ENCODE measurements around the gene CNPY3. TPM values are rescaled to one million over a fixed set of nuclear protein-coding genes. Genes with fewer than 3 reads are reported as not detected.
"Not testable (repeated sequence)": the region's sequence is repeated elsewhere in the genome, so short reads cannot be mapped to it uniquely, and the experiment has no call there.

CNPY3 gene
- total and polyA plus RNA-seq, 2 donors (not counting 1 experiment from before 2014, with no cell fraction given) = 30.3 to 30.4 TPM

- peaks cover 6% of the 10 kb centered on the region for H3K36me3 ChIP-seq (ENCODE audit: control insufficient read depth, insufficient read depth, low read length)
- H4K20me1 ChIP-seq (ENCODE audit: control insufficient read depth, extremely low read depth, insufficient read depth, low read length) = no peaks in the 10 kb centered on the region
- H3K4me1 ChIP-seq (ENCODE audit: control insufficient read depth, extremely low read depth, insufficient read depth, low read length) = no peaks in the 10 kb centered on the region
- DNase-seq (ENCODE audit: low read depth in 2 of 2) = no peak
- no peak overlapping the region for H3K27ac ChIP-seq (ENCODE audit: insufficient read depth, low read length)
- no peak overlapping the region for H3K9ac ChIP-seq (ENCODE audit: insufficient read depth, low read length)
- no peak overlapping the region for H3K4me2 ChIP-seq (ENCODE audit: extremely low read depth, insufficient read depth, low read length)
- no peak overlapping the region for H2AFZ ChIP-seq (ENCODE audit: low read length)
- H3K79me2 ChIP-seq (ENCODE audit: control insufficient read depth, insufficient read depth, low read length) = no peaks in the 10 kb centered on the region
- H3K9me3 ChIP-seq (ENCODE audit: control insufficient read depth, insufficient read depth, low read depth, low read length) = no peaks in the 10 kb centered on the region
- H3K27me3 ChIP-seq (ENCODE audit: control insufficient read depth, insufficient read depth, low read length) = no peaks in the 10 kb centered on the region
- no peak overlapping the region for H3K4me3 ChIP-seq (replicated peaks in 1 of 4; ENCODE audit: control extremely low read depth in 1 of 4, insufficient read depth in 1 of 4, low read depth in 3 of 4, low read length in 4 of 4)
- no peak for TF ChIP-seq EZH2 (IDR thresholded peaks at IDR 0.05; ENCODE audit: low read length, missing control alignments)
Measured at GRCh38 chr6:42942444-42942843, 13.2 kb downstream of the CNPY3 start.

GRCh38 chr6:42947950-42948349, 18.7 kb downstream of the CNPY3 start:
- Histone ChIP-seq H3K27ac (ENCODE audit: insufficient read depth, low read length) (no peak overlapping the region), H2AFZ (ENCODE audit: low read length) (no peak overlapping the region)
- no peak for DNase-seq (ENCODE audit: low read depth in 2 of 2)

DNA sequence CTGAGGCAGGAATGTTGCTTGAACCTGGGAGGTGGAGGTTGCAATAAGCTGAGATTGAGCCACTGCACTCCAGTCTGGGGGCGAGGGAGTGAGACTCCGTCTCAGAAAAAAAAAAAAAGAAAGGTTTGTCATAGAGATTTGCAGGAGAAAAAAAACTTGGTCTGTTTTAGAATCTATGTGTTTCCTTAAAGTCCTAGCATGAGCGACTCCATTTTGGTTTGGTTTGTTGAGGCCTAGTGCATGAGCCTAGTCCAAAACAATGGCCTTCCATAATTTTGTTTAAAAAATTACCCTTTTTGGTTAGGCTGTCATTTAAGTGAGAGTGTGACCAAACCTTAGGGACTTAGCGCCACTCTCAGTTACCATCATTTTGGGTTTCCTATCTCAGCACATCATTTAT, 23.1 kb downstream of the CNPY3 start:
- no peak for DNase-seq (ENCODE audit: low read depth in 2 of 2)
- Histone ChIP-seq H3K9ac (ENCODE audit: insufficient read depth, low read length) (no peak overlapping the region), H2AFZ (ENCODE audit: low read length) (no peak overlapping the region), H3K4me3 (replicated peaks in 1 of 4; ENCODE audit: control extremely low read depth in 1 of 4, insufficient read depth in 1 of 4, low read depth in 3 of 4, low read length in 4 of 4) (no peak overlapping the region), H4K20me1 (ENCODE audit: control insufficient read depth, extremely low read depth, insufficient read depth, low read length) (no peaks in the 10 kb centered on the region), H3K4me2 (ENCODE audit: extremely low read depth, insufficient read depth, low read length) (no peak overlapping the region), H3K27ac (ENCODE audit: insufficient read depth, low read length) (no peak overlapping the region), H3K27me3 (ENCODE audit: control insufficient read depth, insufficient read depth, low read length) (no peaks in the 10 kb centered on the region), H3K36me3 (ENCODE audit: control insufficient read depth, insufficient read depth, low read length) (no peaks in the 10 kb centered on the region), H3K79me2 (ENCODE audit: control insufficient read depth, insufficient read depth, low read length) (no peaks in the 10 kb centered on the region), H3K4me1 (ENCODE audit: control insufficient read depth, extremely low read depth, insufficient read depth, low read length) (no peaks in the 10 kb centered on the region), H3K9me3 (ENCODE audit: control insufficient read depth, insufficient read depth, low read depth, low read length) (no peaks in the 10 kb centered on the region)
- TF ChIP-seq, protein P1, sequence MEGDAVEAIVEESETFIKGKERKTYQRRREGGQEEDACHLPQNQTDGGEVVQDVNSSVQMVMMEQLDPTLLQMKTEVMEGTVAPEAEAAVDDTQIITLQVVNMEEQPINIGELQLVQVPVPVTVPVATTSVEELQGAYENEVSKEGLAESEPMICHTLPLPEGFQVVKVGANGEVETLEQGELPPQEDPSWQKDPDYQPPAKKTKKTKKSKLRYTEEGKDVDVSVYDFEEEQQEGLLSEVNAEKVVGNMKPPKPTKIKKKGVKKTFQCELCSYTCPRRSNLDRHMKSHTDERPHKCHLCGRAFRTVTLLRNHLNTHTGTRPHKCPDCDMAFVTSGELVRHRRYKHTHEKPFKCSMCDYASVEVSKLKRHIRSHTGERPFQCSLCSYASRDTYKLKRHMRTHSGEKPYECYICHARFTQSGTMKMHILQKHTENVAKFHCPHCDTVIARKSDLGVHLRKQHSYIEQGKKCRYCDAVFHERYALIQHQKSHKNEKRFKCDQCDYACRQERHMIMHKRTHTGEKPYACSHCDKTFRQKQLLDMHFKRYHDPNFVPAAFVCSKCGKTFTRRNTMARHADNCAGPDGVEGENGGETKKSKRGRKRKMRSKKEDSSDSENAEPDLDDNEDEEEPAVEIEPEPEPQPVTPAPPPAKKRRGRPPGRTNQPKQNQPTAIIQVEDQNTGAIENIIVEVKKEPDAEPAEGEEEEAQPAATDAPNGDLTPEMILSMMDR (conservative IDR thresholded peaks at IDR 0.05 in 1 of 2, IDR thresholded peaks at IDR 0.05 in 1 of 2; ENCODE audit: low read depth in 1 of 2, low read length in 2 of 2) = no peak
- no peak for TF ChIP-seq EZH2 (IDR thresholded peaks at IDR 0.05; ENCODE audit: low read length, missing control alignments)

More at GRCh38 chr6:42947950-42948349, 18.7 kb downstream of the CNPY3 start:
- Histone ChIP-seq H3K9me3 (ENCODE audit: control insufficient read depth, insufficient read depth, low read depth, low read length) (no peaks in the 10 kb centered on the region), H3K79me2 (ENCODE audit: control insufficient read depth, insufficient read depth, low read length) (no peaks in the 10 kb centered on the region), H3K9ac (ENCODE audit: insufficient read depth, low read length) (no peak overlapping the region), H3K4me3 (replicated peaks in 1 of 4; ENCODE audit: control extremely low read depth in 1 of 4, insufficient read depth in 1 of 4, low read depth in 3 of 4, low read length in 4 of 4) (no peak overlapping the region), H3K4me1 (ENCODE audit: control insufficient read depth, extremely low read depth, insufficient read depth, low read length) (no peaks in the 10 kb centered on the region), H4K20me1 (ENCODE audit: control insufficient read depth, extremely low read depth, insufficient read depth, low read length) (no peaks in the 10 kb centered on the region), H3K36me3 (ENCODE audit: control insufficient read depth, insufficient read depth, low read length) (no peaks in the 10 kb centered on the region), H3K4me2 (ENCODE audit: extremely low read depth, insufficient read depth, low read length) (no peak overlapping the region), H3K27me3 (ENCODE audit: control insufficient read depth, insufficient read depth, low read length) (no peaks in the 10 kb centered on the region)
- no peak for TF ChIP-seq EZH2 (IDR thresholded peaks at IDR 0.05; ENCODE audit: low read length, missing control alignments)
- TF ChIP-seq, protein P1 (conservative IDR thresholded peaks at IDR 0.05 in 1 of 2, IDR thresholded peaks at IDR 0.05 in 1 of 2; ENCODE audit: low read depth in 1 of 2, low read length in 2 of 2) = no peak

DNA sequence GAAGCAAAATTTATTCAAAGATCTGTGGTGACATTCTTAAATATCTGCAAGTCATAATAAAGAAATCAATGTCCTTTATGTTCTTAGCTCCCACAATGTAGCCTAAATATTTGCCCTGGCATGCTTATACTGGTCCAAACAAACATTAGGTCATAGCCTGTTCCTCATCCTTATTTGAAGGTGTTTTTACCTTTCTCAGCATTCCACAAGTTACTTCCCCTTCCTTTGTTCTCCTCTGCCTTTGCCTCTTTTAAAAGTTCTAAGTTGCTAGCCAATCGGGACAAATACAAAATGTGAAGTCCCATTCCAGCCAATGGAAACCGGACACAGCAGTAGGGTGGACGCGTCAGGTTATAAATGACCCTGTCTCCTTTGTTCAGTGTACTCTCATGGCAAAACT, 25.1 kb downstream of the CNPY3 start:
- H3K4me3 ChIP-seq (replicated peaks in 1 of 4; ENCODE audit: control extremely low read depth in 1 of 4, insufficient read depth in 1 of 4, low read depth in 3 of 4, low read length in 4 of 4); DNase-seq (ENCODE audit: low read depth in 2 of 2); H2AFZ ChIP-seq (ENCODE audit: low read length); H4K20me1 ChIP-seq (ENCODE audit: control insufficient read depth, extremely low read depth, insufficient read depth, low read length); H3K4me2 ChIP-seq (ENCODE audit: extremely low read depth, insufficient read depth, low read length); H3K27ac ChIP-seq (ENCODE audit: insufficient read depth, low read length); H3K36me3 ChIP-seq (ENCODE audit: control insufficient read depth, insufficient read depth, low read length); H3K9ac ChIP-seq (ENCODE audit: insufficient read depth, low read length); H3K79me2 ChIP-seq (ENCODE audit: control insufficient read depth, insufficient read depth, low read length); H3K4me1 ChIP-seq (ENCODE audit: control insufficient read depth, extremely low read depth, insufficient read depth, low read length); H3K9me3 ChIP-seq (ENCODE audit: control insufficient read depth, insufficient read depth, low read depth, low read length); H3K27me3 ChIP-seq (ENCODE audit: control insufficient read depth, insufficient read depth, low read length): not testable (repeated sequence)

Data from fibroblast of lung (primary cell).